Measurements from ENCODE around the gene LTO1. TPM values are rescaled to one million over a fixed set of nuclear protein-coding genes. Genes with fewer than 3 reads are reported as not detected.

The LTO1 gene
- total RNA-seq, 1 donor from 2014 or later = 26.6 TPM

- Mint-ChIP-seq H3K4me3 (no peak overlapping the region), H3K9me3 (no peaks in the 10 kb centered on the region), H3K4me1 (peaks cover 21% of the 10 kb centered on the region), H3K36me3 (ENCODE audit: low read depth) (no peaks in the 10 kb centered on the region), H3K27me3 (ENCODE audit: low read depth) (peaks cover 66% of the 10 kb centered on the region), H3K27ac (ENCODE audit: unreplicated experiment) (no peak overlapping the region)
- DNase-seq (ENCODE audit: low read depth, low spot score) = no peak
- no peak for TF ChIP-seq CTCF (conservative IDR thresholded peaks at IDR 0.05)
These were observed 42.0 kb upstream of the LTO1 start for GRCh38 chr11:69716891-69717747.

DNA sequence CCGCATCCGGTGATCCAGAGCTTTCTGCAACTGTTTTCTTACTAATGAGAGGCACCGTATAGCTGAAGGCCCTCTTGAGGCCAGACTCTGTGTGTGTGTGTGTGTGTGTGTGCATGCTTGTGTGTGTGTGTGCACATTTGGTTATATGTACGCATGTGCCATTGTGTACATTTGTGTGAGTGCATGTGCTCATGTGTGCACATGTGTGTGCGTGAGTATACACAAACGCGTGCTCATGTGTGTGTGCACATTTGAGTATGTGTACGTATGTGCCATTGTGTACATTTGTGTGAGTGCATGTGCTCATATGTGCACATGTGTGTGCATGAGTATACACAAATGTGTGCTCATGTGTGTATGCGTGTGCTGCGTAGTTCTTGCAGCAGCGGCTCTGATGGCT, 40.9 kb upstream of the LTO1 start:
- no peak for DNase-seq (ENCODE audit: low read depth, low spot score)
- no peak overlapping the region for H3K27ac Mint-ChIP-seq (ENCODE audit: unreplicated experiment)
- H3K27me3 Mint-ChIP-seq (ENCODE audit: low read depth) = peaks cover 67% of the 10 kb centered on the region

DNA sequence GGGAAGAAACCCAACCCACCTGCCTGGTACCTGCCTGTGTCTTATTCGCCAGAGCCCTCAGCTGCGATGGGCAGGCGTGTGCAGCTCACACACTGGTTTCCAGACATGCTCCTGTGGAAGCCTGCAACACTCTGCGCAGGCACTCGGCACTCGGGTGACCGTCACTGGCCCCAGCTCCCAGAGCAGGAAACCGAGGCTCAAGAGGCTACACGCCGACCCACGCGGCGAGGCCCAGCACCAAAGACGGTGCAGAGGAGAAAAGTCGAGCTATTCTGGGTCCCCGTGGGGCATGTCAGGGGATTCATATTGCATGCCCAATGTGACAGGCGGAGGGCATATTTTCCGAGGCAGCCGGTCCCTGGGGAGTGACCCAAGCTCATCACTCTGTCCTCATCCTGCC, 40.3 kb upstream of the LTO1 start:
- no peaks in the 10 kb centered on the region for H3K36me3 Mint-ChIP-seq (ENCODE audit: low read depth)
- peaks cover 66% of the 10 kb centered on the region for H3K27me3 Mint-ChIP-seq (ENCODE audit: low read depth)
- TF ChIP-seq CTCF (conservative IDR thresholded peaks at IDR 0.05) = no peak
- no peaks in the 10 kb centered on the region for H3K9me3 Mint-ChIP-seq
- no peak overlapping the region for H3K27ac Mint-ChIP-seq (ENCODE audit: unreplicated experiment)
- DNase-seq (ENCODE audit: low read depth, low spot score) = no peak
- no peak overlapping the region for H3K4me3 Mint-ChIP-seq
- H3K4me1 Mint-ChIP-seq = peaks cover 19% of the 10 kb centered on the region

More for the DNA sequence above, 40.9 kb upstream of the LTO1 start:
- Mint-ChIP-seq H3K36me3 (ENCODE audit: low read depth) (no peaks in the 10 kb centered on the region), H3K4me3 (no peak overlapping the region), H3K4me1 (peaks cover 25% of the 10 kb centered on the region), H3K9me3 (no peaks in the 10 kb centered on the region)
- TF ChIP-seq CTCF (conservative IDR thresholded peaks at IDR 0.05) = no peak

DNA sequence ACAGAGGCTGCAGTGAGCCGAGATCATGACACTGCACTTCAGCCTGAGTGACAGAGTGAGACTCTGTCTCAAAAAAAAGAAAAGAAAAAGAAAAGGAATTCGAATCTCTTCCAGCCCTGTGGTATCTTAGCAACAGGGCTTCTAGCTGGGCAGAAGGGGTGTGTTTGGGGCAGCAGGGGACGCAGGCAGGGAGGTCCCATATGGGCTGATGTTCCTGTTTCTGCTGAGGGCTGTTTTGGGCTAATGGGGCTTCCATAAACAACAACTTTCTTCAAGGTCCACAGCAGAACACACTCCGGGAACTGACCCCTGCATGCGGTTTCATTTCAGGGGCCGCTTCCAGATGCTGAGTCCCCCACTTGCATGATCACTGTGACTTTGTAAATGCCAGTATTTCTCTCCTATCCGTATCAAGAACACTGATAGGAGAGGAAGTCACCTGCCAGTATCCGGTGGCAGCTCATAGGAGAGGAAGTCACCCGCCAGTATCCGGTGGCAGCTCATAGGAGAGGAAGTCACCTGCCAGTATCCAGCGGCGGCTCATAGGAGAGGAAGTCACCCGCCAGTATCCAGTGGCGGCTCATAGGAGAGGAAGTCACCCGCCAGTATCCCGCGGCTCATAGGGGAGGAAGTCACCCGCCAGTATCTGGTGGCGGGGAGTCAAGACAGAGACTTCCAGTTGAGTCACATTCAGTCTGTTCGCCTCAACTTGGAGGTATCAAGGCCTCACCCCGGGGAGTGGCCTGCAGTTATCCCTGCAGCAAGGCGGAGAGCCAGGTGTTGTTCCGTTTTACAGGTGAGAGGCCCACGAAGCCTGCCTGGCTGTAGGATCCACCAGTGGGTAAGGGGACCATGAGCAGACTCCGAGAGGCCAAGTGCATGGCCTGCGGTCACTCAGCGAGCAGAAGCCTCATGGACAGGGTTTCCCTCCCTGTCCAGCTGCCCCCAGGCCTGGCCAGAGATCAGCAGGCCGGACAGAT, 37.0 kb upstream of the LTO1 start:
- TF ChIP-seq CTCF (conservative IDR thresholded peaks at IDR 0.05) = no peak
- Mint-ChIP-seq H3K27me3 (ENCODE audit: low read depth) (peaks cover 64% of the 10 kb centered on the region), H3K36me3 (ENCODE audit: low read depth) (no peaks in the 10 kb centered on the region), H3K27ac (ENCODE audit: unreplicated experiment) (peak overlapping the region; percentile 72), H3K4me3 (no peak overlapping the region), H3K9me3 (no peaks in the 10 kb centered on the region), H3K4me1 (peaks cover 10% of the 10 kb centered on the region)
- no peak for DNase-seq (ENCODE audit: low read depth, low spot score)

- DNase-seq (ENCODE audit: low read depth, low spot score) = no peak
- Mint-ChIP-seq H3K4me1 (peaks cover 18% of the 10 kb centered on the region), H3K9me3 (no peaks in the 10 kb centered on the region), H3K4me3 (no peak overlapping the region), H3K36me3 (ENCODE audit: low read depth) (no peaks in the 10 kb centered on the region), H3K27ac (ENCODE audit: unreplicated experiment) (no peak overlapping the region), H3K27me3 (ENCODE audit: low read depth) (peaks cover 71% of the 10 kb centered on the region)
- no peak for TF ChIP-seq CTCF (conservative IDR thresholded peaks at IDR 0.05)
These were observed 33.7 kb upstream of the LTO1 start for GRCh38 chr11:69708736-69709401.
